Bone marrow (tissue), 2 donors: ENCODE data around the gene CRTC1.
A peak's percentile ranks its signal among the peaks of the same experiment; 100 is the strongest.

ENCODE experiments used
- DNase-seq, 2 donors: peaks; one replicate each; lab custom pipeline; 2025; lab: John Stamatoyannopoulos, UW

Gene CRTC1

GRCh38 chr19:18683109-18683957 is at the start of gene CRTC1:
Gene CRTC1, plus strand, starts transcription at chr19:18683680. Its CDS starts 23 bp downstream, at chr19:18683703.
- peak; percentile 57 to 73 for DNase-seq

- no peak for DNase-seq
These were observed 48.7 kb upstream of the CRTC1 start for GRCh38 chr19:18634612-18635297.

GRCh38 chr19:18635831-18636182 is 47.7 kb upstream of the CRTC1 start:
- DNase-seq = no peak

- peak; percentile 94 to 96 for DNase-seq
These were observed 47.1 kb upstream of the CRTC1 start for GRCh38 chr19:18636183-18636968.

- no peak for DNase-seq
These were observed 46.4 kb upstream of the CRTC1 start, which contains the start of gene KLHL26 for GRCh38 chr19:18636969-18637629. Gene KLHL26, plus strand, starts transcription at chr19:18637028. Its CDS starts 27 bp downstream, at chr19:18637055.

GRCh38 chr19:18637673-18638630 is 45.5 kb upstream of the CRTC1 start:
- DNase-seq = no peak

- DNase-seq = no peak
These were observed 43.7 kb upstream of the CRTC1 start for GRCh38 chr19:18639706-18640243.

GRCh38 chr19:18644196-18645034 is 39.1 kb upstream of the CRTC1 start:
- peak; percentile 6 to 77 for DNase-seq

GRCh38 chr19:18645035-18645511 is 38.4 kb upstream of the CRTC1 start:
- no peak for DNase-seq

GRCh38 chr19:18646535-18647370 is 36.7 kb upstream of the CRTC1 start:
- DNase-seq = no peak

GRCh38 chr19:18647371-18647767 is 36.1 kb upstream of the CRTC1 start:
- no peak for DNase-seq

GRCh38 chr19:18647807-18648206 is 35.7 kb upstream of the CRTC1 start:
- no peak for DNase-seq

- DNase-seq = no peak
These were observed 34.5 kb upstream of the CRTC1 start for GRCh38 chr19:18648973-18649315.

- DNase-seq = peak in 1 of 2 donors; percentile 13
These were observed 34.0 kb upstream of the CRTC1 start for GRCh38 chr19:18649371-18650020.

GRCh38 chr19:18650021-18650390 is 33.5 kb upstream of the CRTC1 start:
- no peak for DNase-seq

GRCh38 chr19:18650468-18651041 is 32.9 kb upstream of the CRTC1 start:
- DNase-seq = no peak

GRCh38 chr19:18651300-18651699 is 32.2 kb upstream of the CRTC1 start:
- DNase-seq = no peak

- DNase-seq = no peak
These were observed 31.7 kb upstream of the CRTC1 start for GRCh38 chr19:18651733-18652132.
